ENCODE results near the gene CELF6. TPM values are rescaled to one million over a fixed set of nuclear protein-coding genes. Genes with fewer than 3 reads are reported as not detected.
A peak's percentile ranks its signal among the peaks of the same experiment; 100 is the strongest.

CELF6 gene
- total and polyA plus RNA-seq, 2 donors (not counting 3 experiments of a cell fraction or from before 2014, with no cell fraction given) = 0.17 TPM; not detected in 1

DNA sequence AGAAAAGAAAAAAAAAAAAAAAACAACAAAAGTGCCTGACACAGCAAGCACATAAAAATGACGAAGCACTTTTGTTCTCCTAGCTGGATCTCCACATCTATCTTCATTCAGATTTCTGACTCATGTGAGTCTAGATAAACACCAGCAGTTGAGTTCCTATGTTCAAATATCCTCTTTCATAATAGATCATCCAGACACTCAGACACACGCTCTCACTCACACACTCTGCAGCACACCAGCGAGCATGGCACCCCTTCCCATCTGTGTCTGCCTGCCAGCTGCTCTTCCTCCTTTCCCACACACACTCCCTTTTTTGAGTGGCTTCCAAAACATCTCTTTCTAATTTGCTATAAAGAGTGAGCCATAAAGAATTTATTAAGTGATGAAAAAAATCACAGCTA is 19.8 kb upstream of the CELF6 start:
- FAIRE-seq (peak; percentile 74), DNase-seq (ENCODE audit: low read depth, low spot score) (peak; percentile 75)
- Histone ChIP-seq H2AFZ (ENCODE audit: low read depth, low read length) (no peak overlapping the region), H3K4me1 (ENCODE audit: control insufficient read depth, extremely low read depth, insufficient read depth, low read length) (peaks cover 7% of the 10 kb centered on the region), H3K9me1 (replicated peaks; ENCODE audit: control insufficient read depth, extremely low read depth, insufficient read depth, low read length) (no peaks in the 10 kb centered on the region), H3K79me2 (ENCODE audit: control insufficient read depth, insufficient read depth, low read length) (no peaks in the 10 kb centered on the region), H3K27me3 (ENCODE audit: control insufficient read depth in 2 of 2, insufficient read depth in 2 of 2, low read length in 2 of 2) (no peaks in the 10 kb centered on the region), H3K4me2 (ENCODE audit: insufficient read depth, low read length) (no peak overlapping the region), H3K9me3 (replicated peaks; ENCODE audit: control insufficient read depth, insufficient read depth, low read length) (no peaks in the 10 kb centered on the region), H3K36me3 (ENCODE audit: control insufficient read depth in 2 of 2, extremely low read depth in 1 of 2, insufficient read depth in 2 of 2, low read length in 2 of 2) (peaks cover 0 to 4% of the 10 kb centered on the region in 2 experiments), H3K4me3 (replicated peaks in 1 of 3; ENCODE audit: insufficient read depth in 1 of 3, low read depth in 1 of 3, low read length in 3 of 3) (no peak overlapping the region), H4K20me1 (replicated peaks; ENCODE audit: control insufficient read depth, extremely low read depth, insufficient read depth, low read length) (no peaks in the 10 kb centered on the region), H3K27ac (ENCODE audit: insufficient read depth, low read depth, low read length) (peak overlapping the region; percentile 57), H3K9ac (replicated peaks; ENCODE audit: extremely low read depth, insufficient read depth, low read length) (no peak overlapping the region)
- TF ChIP-seq, protein P1, sequence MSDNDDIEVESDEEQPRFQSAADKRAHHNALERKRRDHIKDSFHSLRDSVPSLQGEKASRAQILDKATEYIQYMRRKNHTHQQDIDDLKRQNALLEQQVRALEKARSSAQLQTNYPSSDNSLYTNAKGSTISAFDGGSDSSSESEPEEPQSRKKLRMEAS (IDR thresholded peaks at IDR 0.05; ENCODE audit: insufficient read depth, insufficient read length) = no peak
- TF ChIP-seq MYC (IDR thresholded peaks at IDR 0.05; ENCODE audit: low read depth, low read length) (no peak), POLR2AphosphoS5 (IDR thresholded peaks at IDR 0.05; ENCODE audit: insufficient read depth, low read depth, low read length) (no peak), FOS (IDR thresholded peaks at IDR 0.05; ENCODE audit: borderline replicate concordance, insufficient read depth, low read length) (peak; percentile 18), GATA2 (IDR thresholded peaks at IDR 0.05; ENCODE audit: insufficient read depth, insufficient read length, low read depth, low read length) (no peak)
- TF ChIP-seq, protein P2, sequence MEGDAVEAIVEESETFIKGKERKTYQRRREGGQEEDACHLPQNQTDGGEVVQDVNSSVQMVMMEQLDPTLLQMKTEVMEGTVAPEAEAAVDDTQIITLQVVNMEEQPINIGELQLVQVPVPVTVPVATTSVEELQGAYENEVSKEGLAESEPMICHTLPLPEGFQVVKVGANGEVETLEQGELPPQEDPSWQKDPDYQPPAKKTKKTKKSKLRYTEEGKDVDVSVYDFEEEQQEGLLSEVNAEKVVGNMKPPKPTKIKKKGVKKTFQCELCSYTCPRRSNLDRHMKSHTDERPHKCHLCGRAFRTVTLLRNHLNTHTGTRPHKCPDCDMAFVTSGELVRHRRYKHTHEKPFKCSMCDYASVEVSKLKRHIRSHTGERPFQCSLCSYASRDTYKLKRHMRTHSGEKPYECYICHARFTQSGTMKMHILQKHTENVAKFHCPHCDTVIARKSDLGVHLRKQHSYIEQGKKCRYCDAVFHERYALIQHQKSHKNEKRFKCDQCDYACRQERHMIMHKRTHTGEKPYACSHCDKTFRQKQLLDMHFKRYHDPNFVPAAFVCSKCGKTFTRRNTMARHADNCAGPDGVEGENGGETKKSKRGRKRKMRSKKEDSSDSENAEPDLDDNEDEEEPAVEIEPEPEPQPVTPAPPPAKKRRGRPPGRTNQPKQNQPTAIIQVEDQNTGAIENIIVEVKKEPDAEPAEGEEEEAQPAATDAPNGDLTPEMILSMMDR (IDR thresholded peaks at IDR 0.05; ENCODE audit: extremely low read depth in 1 of 2, insufficient read depth in 1 of 2, low read depth in 1 of 2, low read length in 2 of 2) = no peak
- ChIA-PET POLR2A (no interaction called here), CTCF (interaction anchor here (1.0 to 3.9 kb wide), 4 partner anchors 27 to 331 kb away, joined by 3 to 15 read pairs (median 4); no protein-coding TSS in a partner anchor)
- BruUV-seq (replicated peaks) = no TSS peak
- intact Hi-C loops (cut with micrococcal nuclease) = no loop called here
- dilution Hi-C loops (cut with MboI; ENCODE audit: extremely low pct_ligation_motif_present, low sequenced_read_pairs) = no loop called here
